Fibroblast of mammary gland (primary cell): Measurements from ENCODE around the gene GLS.

Experiments used
- DNase-seq: peaks from one replicate; pipeline ENCODE4 v3.0.0-alpha.2; 2010; ENCODE audit warnings: low read depth
- H3K4me3 ChIP-seq: 2 replicates; pipeline ENCODE4 v1.5.1; 2011; ENCODE audit warnings: low read depth, mild to moderate bottlenecking, low read length, moderate library complexity; ENCODE audit not compliant: control insufficient read depth
- CTCF ChIP-seq: conservative IDR thresholded peaks from 2 replicates; pipeline ENCODE4 v1.5.1; 2011; ENCODE audit warnings: low read depth, low read length, inconsistent platforms; ENCODE audit not compliant: control insufficient read depth, insufficient read depth

Gene GLS

GRCh38 chr2:190920085-190920484, 39.5 kb downstream of the GLS start:
- no peak overlapping the region for H3K4me3 ChIP-seq
- DNase-seq, result no peak
- no peak for TF ChIP-seq CTCF

- no peak for TF ChIP-seq CTCF
- no peak for DNase-seq
Measured at GRCh38 chr2:190922376-190922775, 41.8 kb downstream of the GLS start.

GRCh38 chr2:190927301-190927700, 46.7 kb downstream of the GLS start:
- DNase-seq, result no peak
- no peak overlapping the region for H3K4me3 ChIP-seq
- TF ChIP-seq CTCF, result no peak

More at GRCh38 chr2:190922376-190922775, 41.8 kb downstream of the GLS start:
- no peak overlapping the region for H3K4me3 ChIP-seq

GRCh38 chr2:190929919-190930318, 49.3 kb downstream of the GLS start:
- TF ChIP-seq CTCF, result no peak
- H3K4me3 ChIP-seq, result no peak overlapping the region
- no peak for DNase-seq

- TF ChIP-seq CTCF, result no peak
- DNase-seq, result no peak
Measured at GRCh38 chr2:190930411-190930810, 49.8 kb downstream of the GLS start.

GRCh38 chr2:190932514-190932913, 51.9 kb downstream of the GLS start:
- TF ChIP-seq CTCF, result no peak
- no peak for DNase-seq
- H3K4me3 ChIP-seq, result no peak overlapping the region

More at GRCh38 chr2:190930411-190930810, 49.8 kb downstream of the GLS start:
- H3K4me3 ChIP-seq, result no peak overlapping the region

GRCh38 chr2:190933361-190933760, 52.7 kb downstream of the GLS start:
- no peak for DNase-seq
- H3K4me3 ChIP-seq, result no peak overlapping the region
- no peak for TF ChIP-seq CTCF
